NCI-H1048 (cell line): ENCODE data around the gene CHKA.
"Not testable (repeated sequence)": the region's sequence is repeated elsewhere in the genome, so short reads cannot be mapped to it uniquely, and the experiment has no call there.

Experiments used
- DNase-seq: peaks from one replicate; lab custom pipeline; 2025; lab: John Stamatoyannopoulos, UW

The CHKA gene

DNA sequence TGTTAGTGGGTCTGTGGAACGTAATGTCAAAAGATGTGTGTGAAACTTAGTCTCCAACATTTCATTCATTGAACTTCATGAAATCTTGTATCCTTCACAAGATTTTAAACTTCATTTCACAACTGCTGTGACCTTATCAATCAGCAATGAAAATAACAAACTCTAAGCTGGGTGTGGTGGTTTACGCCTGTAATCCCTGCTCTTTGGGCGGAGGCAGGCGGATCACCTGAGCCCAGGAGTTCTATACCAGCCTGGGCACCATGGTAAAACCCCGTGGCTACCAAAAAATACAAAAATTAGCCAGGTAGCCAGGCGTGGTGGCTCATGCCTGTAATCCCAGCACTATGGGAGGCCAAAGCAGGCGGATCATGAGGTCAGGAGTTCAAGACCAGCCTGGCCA lies 5.1 kb downstream of the CHKA start:
- DNase-seq, result no peak

DNA sequence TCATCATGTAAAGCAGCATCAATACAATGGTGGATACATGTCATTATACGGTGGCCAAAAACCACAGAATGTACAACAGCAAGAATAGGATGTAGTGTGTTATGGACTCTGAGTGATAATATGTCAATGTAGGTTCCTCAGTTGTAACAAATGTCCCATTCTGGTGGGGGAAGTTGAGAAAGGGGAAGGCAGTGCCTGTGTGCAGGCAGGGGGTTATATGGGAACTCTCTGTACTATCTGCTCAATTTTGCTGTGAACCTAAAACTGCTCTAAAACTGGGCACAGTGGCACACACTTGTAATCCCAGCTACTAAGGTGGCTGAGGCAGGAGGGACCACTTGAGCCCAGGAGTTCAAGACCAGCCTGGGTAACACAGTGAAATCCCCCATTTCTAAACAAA lies 5.9 kb downstream of the CHKA start:
- DNase-seq, result no peak

DNA sequence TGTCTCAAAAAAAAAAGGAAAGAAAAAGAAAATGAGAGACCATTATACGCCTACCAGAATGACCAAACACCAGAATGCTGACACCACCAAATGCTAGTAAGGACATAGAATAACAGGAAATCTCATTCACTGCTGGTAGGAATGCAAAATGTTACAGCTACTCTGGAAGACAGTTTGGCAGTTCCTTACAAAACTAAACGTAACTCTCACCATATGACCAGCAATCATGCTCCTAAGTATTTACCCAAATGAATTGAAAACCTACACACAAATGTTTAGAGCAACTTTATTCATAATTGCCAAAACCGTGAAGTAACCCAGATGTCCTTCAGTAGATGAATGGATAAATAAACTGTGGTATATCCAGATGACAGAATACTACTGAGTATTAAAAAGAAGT lies 7.2 kb downstream of the CHKA start:
- no peak for DNase-seq

DNA sequence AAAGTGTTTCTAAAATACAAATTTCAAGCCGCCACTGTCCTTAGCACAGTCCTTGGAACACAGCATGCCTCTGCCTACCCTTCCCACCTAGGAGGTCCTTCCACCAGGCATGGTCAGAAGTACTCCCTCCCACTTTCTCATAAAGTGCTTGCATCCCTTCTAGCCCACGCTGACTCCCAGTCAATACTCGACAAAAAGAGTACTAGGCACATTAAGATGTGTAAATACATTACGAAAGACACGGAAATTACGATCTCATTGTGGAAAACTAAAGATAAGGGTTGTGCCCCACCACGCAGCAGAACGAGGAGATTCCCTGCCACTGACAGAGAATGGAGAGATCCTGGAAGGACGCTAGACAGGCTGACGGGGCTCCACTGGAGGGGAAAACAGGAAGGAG lies 13.5 kb downstream of the CHKA start:
- no peak for DNase-seq

DNA sequence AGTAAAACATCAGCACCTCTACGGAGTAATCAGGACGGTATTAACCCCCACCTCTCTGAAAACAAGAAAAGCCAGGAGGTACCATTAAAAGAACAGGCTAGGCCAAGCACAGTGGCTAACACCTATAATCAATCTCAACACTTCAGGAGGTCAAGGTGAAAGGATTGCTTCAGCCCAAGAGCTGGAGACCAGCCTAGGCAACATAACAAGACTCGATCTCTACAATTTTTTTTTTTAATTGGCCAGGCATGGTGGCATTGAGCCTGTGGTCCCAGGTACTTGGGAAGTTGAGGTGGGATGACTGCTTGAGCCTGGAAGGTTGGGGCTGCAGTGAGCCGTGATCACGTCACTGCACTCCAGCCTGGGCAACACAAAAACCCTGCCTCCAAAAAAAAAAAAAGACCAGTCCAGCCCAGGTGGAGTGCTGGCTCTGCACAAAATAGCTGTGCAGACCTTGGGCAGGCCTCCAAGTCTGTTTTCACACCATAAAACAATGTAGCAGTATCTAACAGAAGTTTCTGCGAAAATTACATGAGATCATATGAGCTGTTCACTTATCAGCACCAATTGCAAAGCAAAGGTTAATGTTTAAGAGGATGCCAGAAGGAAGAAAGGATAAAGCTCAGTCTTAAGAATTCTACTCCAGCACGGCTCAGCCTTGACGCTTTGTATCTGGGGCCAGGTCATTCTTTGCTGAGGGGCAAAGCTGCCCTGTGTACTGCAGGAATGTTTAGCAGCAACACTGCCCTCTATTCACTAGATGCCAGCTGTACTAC lies 14.8 kb downstream of the CHKA start:
- DNase-seq, result no peak

DNA sequence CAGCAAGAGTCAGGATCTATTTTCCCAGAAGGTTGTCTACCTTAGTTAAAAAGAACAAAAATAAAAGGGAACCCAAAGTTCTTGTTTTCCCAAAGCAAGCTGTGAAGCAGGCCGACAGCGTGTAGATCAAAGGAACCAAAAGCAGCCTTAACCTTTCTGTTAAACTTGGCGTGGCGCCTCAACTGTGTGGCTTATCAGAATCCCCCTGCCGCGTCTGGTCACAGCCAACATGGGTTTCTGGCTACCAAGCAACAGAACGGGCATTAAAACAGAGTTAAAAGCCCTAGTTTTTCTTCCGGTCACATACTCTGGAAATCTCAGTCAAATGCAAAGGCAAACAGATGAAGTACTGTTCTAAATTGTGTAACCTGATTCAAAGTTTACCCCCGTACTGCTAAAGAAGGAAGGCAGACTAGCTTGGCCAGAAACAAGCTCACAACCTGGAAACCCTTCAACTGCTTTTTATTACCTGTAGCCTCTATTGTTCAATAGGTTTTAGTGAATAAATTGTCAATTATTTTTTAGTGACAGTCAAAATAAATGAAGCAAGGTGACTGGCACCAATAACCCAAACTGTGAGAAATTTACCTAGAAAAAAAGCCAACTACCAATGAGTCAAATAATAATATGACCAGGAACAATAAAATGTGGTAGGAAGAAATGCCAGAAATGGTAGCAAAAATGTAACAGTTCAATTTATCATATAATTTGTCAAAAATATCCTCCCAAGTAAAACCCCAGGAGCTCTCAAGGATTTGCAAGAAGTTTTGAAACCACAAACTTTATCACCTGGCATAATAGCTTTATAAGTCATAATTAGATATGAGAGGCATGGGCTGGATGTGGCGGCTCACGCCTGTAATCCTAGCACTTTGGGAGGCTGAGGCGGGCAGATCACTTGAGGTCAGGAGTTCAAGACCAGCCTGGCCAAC lies 21.4 kb downstream of the CHKA start:
- DNase-seq, result no peak

DNA sequence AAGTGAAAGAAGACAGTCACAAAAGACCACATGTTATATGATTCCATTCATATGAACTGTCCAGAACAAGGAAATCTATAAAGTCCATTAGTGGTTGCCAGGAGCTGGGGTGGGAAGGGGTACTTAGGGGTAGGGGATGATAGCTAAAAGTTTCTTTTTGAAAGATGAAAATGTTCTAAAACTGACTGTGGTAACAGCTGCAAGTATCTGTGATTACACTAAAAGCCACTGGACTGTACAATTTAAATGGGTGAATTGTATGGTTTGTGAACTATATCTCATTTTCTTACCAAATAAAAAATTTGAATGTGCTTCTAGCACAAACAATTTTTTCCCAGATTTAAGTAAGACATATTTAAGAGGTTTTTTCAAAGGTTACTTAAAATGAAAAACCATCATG lies 22.1 kb downstream of the CHKA start:
- DNase-seq, result no peak

DNA sequence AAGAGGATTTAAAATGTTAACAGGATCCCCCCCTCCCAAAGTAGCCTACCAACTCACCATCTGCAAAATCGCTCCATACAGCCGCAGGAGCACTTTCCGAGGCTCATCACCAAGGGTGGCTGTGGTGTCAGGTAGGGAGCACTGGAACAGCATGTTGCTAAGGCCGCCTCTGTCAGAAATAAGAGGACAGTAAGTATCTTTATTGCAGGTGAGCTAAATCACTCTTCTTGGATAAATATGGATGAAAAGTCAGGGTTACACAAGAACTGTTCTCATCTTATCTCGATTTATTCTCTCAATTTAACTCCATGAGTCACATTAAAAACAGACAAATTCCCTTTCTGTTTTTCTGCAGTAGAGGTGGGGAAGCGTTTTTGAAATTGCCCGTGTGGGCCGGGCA lies 24.2 kb downstream of the CHKA start:
- no peak for DNase-seq

DNA sequence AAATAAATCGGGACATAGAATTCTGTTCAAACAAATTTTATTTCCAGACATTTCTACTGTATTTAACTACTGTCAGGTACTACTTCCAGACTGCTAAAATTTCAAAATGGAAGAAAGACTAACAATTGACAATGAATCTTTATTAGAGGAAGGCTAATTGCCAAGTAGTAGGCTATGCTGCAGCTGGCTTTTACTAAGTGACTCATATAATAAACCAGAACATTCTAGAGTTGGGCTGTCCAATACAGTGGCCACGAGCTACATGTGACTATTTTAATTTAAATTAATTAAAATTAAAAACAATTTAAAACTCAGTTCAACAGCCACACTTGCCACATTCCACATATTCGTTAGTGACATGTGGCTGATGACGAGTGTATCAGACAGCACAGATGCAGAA lies 27.6 kb downstream of the CHKA start:
- DNase-seq, result no peak

DNA sequence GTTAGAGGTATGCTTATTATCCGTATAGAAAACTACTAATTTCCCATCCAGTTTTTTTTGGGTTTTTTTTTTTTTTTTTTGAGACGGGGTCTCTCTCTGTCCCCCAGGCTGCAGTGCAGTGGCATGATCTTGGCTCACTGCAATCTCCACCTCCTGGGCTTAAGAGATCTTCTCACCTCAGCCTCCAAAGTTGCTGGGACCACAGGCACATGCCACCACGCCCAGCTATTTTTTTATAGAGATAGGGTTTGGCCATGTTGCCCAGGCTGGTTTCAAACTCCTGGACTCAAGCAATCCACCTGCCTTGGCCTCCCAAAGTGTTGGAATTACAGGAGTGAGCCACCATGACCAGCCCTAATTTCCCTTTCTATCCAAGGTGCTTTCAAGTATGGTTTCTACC lies 28.2 kb downstream of the CHKA start:
- not testable (repeated sequence) for DNase-seq

DNA sequence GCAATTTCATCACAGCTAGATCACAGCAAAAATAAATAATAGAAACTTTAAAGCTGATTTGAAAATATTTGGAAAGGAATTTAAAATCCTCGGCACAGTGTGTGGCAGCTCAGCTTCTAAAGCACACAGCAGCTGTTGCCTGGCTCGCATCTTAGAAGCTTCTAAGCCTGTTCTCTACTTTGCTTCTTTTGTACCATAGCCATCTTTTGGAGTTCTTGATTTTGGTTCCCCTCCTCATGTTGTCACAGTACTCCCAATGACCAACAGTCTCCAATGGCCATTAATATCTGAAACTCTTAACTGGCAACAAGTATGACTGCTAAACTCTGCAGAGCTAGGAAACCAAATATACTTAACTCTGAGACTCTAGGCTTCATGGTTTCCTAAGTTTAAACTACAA lies 28.8 kb downstream of the CHKA start:
- no peak for DNase-seq

DNA sequence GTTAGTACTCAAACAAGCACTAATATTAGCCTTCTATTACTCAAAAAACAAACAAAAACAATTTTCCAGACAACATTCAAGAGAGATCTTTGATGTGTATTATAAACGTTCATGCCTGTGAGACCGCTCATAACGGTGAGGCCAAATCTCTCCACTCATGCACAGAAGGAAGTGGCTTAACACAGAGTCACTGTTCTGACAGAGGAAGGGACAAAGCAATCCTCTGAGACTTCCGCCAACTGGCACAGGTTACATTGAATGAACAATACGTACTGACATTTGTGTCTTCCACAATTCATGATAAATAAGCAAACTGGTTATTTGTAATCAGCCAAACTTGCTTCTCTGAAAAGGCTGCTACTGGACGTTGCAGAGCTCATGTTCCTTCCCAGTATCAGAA lies 30.5 kb downstream of the CHKA start:
- no peak for DNase-seq

DNA sequence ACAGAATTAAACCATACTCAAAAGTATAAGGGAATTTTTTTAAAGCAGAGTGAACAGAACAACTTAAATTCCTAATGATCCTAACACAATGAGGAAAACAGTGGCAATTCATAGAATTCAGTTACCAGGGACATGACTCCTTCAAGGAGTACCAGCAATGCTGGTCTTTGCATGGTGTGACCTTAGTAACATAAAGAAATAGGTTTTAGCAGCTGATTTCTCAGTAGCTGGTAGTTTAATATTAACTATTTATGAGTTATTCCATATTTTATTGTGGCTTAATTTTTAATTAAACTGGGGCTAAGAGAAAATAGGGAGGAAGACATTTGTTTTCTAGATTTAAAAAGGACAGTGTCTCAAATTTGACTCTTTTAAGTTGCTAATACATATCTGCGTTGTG lies 30.9 kb downstream of the CHKA start:
- no peak for DNase-seq

DNA sequence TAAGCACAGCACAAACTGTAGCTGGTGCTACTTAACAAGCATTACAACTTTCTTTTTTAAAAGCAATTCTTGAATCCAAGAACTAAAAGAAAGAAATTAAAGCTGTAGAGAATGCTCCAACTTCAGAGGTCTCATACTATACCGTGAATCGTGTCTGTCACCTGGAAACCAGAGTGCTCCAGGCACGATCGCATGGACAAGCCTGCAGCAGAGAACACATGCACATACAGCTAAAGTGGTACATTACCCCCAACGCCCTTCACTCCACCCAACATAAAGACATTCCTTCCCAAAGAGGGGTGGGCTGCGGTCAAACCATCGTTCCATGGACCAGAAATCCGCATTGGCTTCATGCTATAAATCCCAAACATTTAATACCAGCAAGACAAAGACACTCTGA lies 31.5 kb downstream of the CHKA start:
- DNase-seq, result no peak

DNA sequence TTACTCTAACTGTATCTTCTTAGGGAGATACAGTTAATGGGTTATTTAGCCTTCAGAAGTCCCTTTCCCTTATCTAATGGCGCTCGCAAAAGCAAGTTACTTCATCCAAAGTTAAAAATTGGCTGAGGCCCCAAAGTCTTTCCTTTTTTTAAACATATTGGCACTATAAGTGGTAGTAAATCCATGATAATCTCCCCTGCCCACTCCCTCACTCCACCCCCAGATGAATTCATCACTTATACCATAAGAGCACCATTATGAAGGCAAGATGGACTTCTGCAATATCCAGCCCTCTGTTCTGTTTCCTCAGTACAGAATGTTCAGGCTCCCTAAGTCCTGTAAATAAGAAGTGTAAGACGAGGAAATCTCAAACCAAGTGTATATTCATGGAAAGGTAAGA lies 37.7 kb downstream of the CHKA start:
- DNase-seq, result no peak

DNA sequence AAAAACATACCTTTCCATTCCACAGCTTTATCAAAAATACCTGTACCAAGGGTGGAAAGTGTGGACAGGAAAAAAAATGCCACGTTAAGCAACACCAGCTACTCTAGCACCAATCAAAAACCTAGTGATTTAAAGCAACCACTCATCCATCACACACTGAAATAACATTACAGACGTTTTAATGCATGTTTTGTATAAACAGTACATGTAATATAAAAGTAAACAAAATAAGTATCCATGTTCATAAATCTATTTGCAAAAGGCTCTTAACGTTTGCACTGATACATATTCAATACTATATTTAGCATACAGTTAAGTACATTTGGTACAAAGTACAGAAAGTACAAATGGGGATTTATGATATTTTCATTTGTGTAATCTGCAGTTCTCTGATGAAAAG lies 38.7 kb downstream of the CHKA start:
- no peak for DNase-seq

DNA sequence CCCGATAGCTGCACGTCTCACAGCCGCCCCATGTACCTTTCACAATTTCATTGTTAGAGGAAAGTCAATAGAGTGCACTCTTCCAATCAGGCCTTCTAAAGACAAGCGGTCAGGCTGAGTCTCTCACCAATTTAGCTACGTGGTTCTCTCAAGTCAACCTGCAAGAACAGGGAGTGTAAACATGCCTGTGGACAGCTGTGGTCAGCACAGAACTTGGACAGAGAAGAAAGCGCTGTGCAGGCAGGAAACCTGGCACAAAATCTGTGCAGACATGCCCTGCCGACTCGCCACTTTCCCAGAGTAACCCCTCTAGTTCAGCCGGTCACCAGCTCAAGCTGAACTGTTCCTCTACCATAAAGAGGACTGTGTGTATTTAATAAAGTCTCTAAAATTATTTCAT lies 39.5 kb downstream of the CHKA start:
- no peak for DNase-seq

DNA sequence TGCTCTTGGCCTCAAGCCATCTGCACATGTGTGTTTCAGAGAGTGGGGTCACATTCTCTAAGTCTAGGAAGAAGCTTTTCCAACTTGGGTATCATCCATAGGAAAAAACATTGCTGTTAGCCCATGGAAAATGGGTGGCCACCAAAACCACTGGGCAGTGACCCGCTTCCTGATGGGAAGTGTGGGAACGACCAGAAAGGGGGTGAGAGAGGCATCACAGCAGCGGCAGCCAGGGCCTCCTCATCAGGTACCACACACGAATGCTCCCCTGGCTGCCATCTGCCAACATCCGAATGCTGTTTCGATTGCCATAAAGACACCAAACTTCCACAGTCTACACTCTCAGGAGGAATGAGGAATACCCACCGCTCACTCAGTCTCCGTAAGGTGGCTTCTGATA lies 40.3 kb downstream of the CHKA start:
- DNase-seq, result no peak

DNA sequence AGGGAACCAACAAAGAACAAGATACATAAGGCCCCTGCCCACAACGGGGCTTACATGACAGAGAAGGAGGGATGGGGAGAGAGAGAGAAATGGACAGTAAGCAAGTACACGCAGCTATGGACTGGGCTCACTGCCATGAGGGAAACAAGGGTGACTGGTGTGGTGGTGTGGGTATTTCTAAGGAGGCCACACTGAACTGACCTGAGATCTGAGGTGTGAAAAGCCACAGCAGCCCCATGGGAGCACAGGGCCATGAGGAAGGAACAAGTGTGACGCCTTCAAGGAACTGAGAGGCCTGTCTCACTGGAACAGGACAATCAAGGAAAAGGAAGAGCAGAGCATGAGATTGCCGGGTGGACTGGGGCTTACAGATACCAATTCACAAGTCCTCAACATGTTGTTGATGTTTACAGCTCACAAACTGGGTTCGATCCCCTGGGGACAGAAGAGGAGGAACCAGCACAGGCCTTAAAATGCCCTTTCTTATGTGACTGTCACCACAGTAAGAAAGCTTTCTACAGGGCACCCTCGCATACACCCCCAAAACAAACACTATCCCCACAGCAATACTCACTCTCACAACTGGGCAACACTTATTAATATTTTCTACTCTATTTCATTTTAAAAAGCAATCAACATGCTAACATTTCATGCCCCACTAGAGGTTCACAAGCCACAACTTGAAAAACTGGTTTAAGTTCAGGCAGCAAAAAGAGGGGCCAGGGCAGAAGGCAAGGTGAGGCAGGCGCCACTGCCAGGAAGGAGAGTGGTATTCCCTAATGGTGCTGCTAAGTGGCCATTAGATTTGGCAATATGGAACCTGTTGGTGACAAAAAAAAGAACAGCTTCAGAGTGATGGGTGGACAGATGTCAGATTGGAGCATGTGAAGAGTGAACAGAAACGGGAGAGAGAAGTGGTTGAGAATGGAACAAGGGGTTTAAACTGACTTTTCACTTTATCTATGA lies 43.3 kb downstream of the CHKA start:
- DNase-seq, result no peak

DNA sequence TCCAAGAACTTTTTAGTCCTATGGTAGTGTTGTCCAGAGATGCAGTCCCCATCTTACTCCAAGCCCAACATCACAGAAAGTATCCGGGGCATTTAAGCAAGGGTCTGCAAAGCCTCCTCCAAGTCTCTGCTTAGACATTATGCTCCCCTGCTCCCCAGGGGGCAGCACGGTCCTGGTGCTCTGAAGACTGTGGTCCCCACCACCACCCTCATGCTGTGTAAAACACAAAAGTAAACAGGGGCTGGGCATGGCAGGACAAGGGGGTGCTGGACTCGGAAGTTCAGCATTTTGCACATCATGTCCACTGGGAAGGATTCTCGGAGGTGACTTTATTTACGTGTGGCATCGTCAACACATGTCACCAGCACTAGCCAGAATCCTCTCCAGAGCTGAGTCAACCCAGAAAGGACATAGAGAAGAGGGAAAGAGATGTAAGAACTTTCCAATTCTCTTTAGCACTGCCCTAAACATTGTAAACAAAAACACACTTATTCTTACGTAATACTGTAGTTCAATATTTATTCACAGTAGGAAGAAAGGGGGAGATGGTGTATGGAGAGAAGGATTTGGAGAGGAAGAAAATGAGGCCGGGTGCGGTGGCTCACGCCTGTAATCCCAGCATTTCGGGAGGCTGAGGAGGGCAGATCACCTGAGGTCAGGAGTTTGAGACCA lies 44.7 kb downstream of the CHKA start:
- DNase-seq, result no peak

DNA sequence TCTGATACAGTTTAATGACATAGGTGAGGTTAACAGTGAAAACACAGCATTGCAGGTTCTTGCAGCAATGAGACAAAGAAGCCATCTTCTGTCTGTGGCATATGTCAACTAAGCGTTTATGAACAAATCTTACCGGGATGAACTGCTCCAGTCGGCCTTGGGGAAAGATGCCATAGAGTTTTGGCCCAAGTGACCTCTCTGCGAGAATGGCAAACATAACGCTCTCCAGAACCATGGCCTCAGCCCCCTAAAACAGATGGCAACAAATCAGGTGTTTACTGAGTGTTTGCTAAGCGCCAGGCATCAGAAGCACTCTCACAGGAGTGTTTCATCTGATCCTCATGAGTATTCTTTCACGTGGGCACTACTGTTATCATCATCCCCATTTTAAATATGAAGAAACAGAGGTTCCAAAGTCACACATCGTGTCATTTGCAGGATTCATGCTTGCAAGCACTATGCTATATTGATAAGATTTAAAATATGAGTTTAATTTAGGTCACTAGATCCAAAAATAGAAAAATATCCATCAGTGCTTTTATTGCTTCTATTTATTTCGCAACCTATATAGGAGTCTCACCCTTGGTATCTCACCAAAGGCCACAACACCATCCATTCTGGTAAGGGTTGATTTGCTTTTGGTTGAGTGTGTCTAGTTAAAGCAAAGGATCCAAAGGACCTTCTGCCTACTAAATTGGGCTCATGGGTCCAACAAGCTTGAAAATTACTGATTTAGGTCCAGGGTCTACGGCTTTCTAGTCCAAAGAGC lies 46.4 kb downstream of the CHKA start:
- no peak for DNase-seq
